Measurements from ENCODE around the gene SERPINA3.

GRCh38 chr14:94595912-94596311 is 16.3 kb upstream of the SERPINA3 start:
- no peak for TF ChIP-seq POLR2A (IDR thresholded peaks at IDR 0.05; ENCODE audit: low read length)
- no peak for TF ChIP-seq GATA1 (IDR thresholded peaks at IDR 0.05; ENCODE audit: low read depth, low read length)
